DND-41 (cell line): ENCODE results near the gene NIT2.
"Not testable (repeated sequence)": the region's sequence is repeated elsewhere in the genome, so short reads cannot be mapped to it uniquely, and the experiment has no call there.

Experiments used
- ATAC-seq: fragments of 200-7000 bp; cut with Tn5 transposase; 3 replicates; pipeline ENCODE4 v1.9.1; 2021; ENCODE audit warnings: low read depth; ENCODE audit not compliant: insufficient read depth
- DNase-seq: peaks from one replicate; pipeline ENCODE4 v3.0.0-alpha.2; 2020
- H2AFZ ChIP-seq: 2 replicates; pipeline ENCODE4 v1.6.0; 2012; ENCODE audit warnings: low read depth, low read length
- H3K27ac ChIP-seq: 2 replicates; pipeline ENCODE4 v1.5.1; 2012; ENCODE audit warnings: low read length, inconsistent platforms
- H3K27me3 ChIP-seq: fragments of 200-600 bp; sonication (generic); 2 replicates; pipeline ENCODE4 v1.6.0; 2012; ENCODE audit warnings: low read length, mild to moderate bottlenecking, inconsistent platforms; ENCODE audit not compliant: insufficient read depth, poor library complexity
- H3K36me3 ChIP-seq: 2 replicates; pipeline ENCODE4 v1.5.1; 2012; ENCODE audit warnings: low read length, inconsistent platforms; ENCODE audit not compliant: insufficient read depth
- H3K4me1 ChIP-seq: 2 replicates; pipeline ENCODE4 v1.5.1; 2012; ENCODE audit warnings: mild to moderate bottlenecking, low read length; ENCODE audit not compliant: insufficient read depth
- H3K4me2 ChIP-seq: 2 replicates; pipeline ENCODE4 v1.6.0; 2012; ENCODE audit warnings: mild to moderate bottlenecking, moderate library complexity, low read length, inconsistent platforms; ENCODE audit not compliant: insufficient read depth
- H3K4me3 ChIP-seq, 2 experiments: fragments of 200-600 bp in 1 of 2; shearing (Covaris generic) in 1 of 2; 2 replicates each; pipeline ENCODE4 v1.5.1; 2012 to 2016; ENCODE audit warnings: inconsistent platforms in 2 of 2, low read length in 2 of 2, mild to moderate bottlenecking in 2 of 2, low read depth in 1 of 2, moderate library complexity in 1 of 2
- H3K79me2 ChIP-seq: 2 replicates; pipeline ENCODE4 v1.6.0; 2012; ENCODE audit warnings: low read length, inconsistent platforms; ENCODE audit not compliant: insufficient read depth
- H3K9ac ChIP-seq: 2 replicates; pipeline ENCODE4 v1.6.0; 2012; ENCODE audit warnings: low read depth, mild to moderate bottlenecking, inconsistent platforms, low read length, moderate library complexity
- H3K9me3 ChIP-seq: 2 replicates; pipeline ENCODE4 v1.5.1; 2012; ENCODE audit warnings: low read length, moderate library complexity, mild to moderate bottlenecking, inconsistent platforms; ENCODE audit not compliant: insufficient read depth, severe bottlenecking
- H4K20me1 ChIP-seq: 2 replicates; pipeline ENCODE4 v1.6.0; 2012; ENCODE audit warnings: low read length; ENCODE audit not compliant: insufficient read depth
- EZH2 ChIP-seq: IDR thresholded peaks from 3 replicates; pipeline ENCODE4 v1.6.1; 2012; ENCODE audit warnings: borderline replicate concordance, low read depth, mild to moderate bottlenecking, moderate library complexity, low read length, inconsistent platforms; ENCODE audit not compliant: severe bottlenecking
- TF ChIP-seq, protein P1 (sequence below): IDR thresholded peaks from 2 replicates; pipeline ENCODE4 v1.5.1; 2012; ENCODE audit warnings: borderline replicate concordance, low read length, moderate library complexity, mild to moderate bottlenecking; ENCODE audit not compliant: poor library complexity, severe bottlenecking; ENCODE audit errors: extremely low read depth

The NIT2 gene

GRCh38 chr3:100317912-100318311, 16.6 kb upstream of the NIT2 start:
- Histone ChIP-seq H3K4me1 (no peaks in the 10 kb centered on the region), H4K20me1 (no peaks in the 10 kb centered on the region), H3K27ac (no peak overlapping the region), H3K9me3 (no peaks in the 10 kb centered on the region), H3K4me2 (no peak overlapping the region), H3K36me3 (peaks cover 24% of the 10 kb centered on the region), H3K9ac (no peak overlapping the region), H3K4me3 (no peak overlapping the region), H3K27me3 (no peaks in the 10 kb centered on the region), H2AFZ (no peak overlapping the region), H3K79me2 (no peaks in the 10 kb centered on the region)
- DNase-seq (no peak), ATAC-seq (no peak)
- TF ChIP-seq, protein P1, sequence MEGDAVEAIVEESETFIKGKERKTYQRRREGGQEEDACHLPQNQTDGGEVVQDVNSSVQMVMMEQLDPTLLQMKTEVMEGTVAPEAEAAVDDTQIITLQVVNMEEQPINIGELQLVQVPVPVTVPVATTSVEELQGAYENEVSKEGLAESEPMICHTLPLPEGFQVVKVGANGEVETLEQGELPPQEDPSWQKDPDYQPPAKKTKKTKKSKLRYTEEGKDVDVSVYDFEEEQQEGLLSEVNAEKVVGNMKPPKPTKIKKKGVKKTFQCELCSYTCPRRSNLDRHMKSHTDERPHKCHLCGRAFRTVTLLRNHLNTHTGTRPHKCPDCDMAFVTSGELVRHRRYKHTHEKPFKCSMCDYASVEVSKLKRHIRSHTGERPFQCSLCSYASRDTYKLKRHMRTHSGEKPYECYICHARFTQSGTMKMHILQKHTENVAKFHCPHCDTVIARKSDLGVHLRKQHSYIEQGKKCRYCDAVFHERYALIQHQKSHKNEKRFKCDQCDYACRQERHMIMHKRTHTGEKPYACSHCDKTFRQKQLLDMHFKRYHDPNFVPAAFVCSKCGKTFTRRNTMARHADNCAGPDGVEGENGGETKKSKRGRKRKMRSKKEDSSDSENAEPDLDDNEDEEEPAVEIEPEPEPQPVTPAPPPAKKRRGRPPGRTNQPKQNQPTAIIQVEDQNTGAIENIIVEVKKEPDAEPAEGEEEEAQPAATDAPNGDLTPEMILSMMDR, result no peak
- no peak for TF ChIP-seq EZH2

GRCh38 chr3:100319951-100320350, 14.6 kb upstream of the NIT2 start:
- peaks cover 24% of the 10 kb centered on the region for H3K36me3 ChIP-seq
- H3K27me3 ChIP-seq, result no peaks in the 10 kb centered on the region
- TF ChIP-seq, protein P1, result no peak
- no peak for TF ChIP-seq EZH2
- no peak overlapping the region for H3K4me3 ChIP-seq
- no peaks in the 10 kb centered on the region for H4K20me1 ChIP-seq
- no peaks in the 10 kb centered on the region for H3K9me3 ChIP-seq
- H3K4me1 ChIP-seq, result no peaks in the 10 kb centered on the region
- ATAC-seq, result no peak
- no peak overlapping the region for H3K9ac ChIP-seq
- no peak for DNase-seq
- no peak overlapping the region for H2AFZ ChIP-seq
- no peak overlapping the region for H3K4me2 ChIP-seq
- H3K27ac ChIP-seq, result no peak overlapping the region
- no peaks in the 10 kb centered on the region for H3K79me2 ChIP-seq

DNA sequence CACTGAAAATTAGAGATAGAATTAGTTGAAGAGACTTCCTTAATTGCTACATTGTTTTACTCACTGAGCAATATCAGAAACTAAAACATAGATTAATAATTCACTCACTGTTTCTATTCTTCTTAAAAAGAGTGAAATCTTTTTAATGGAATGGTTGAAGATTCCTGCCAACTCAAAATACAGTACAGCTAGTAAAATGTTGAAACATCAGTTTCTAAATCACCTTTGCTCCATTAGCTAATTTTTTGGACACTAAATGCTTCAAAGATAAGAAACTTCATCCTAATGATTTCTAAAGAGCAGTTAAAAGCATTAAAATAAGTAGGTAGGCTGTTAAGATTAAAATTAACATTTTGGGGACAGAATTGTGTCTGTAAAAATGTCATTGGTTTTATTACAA, 10.5 kb upstream of the NIT2 start:
- Histone ChIP-seq H2AFZ (no peak overlapping the region), H3K4me1 (no peaks in the 10 kb centered on the region), H3K9ac (no peak overlapping the region), H4K20me1 (no peaks in the 10 kb centered on the region), H3K36me3 (peaks cover 19% of the 10 kb centered on the region), H3K79me2 (no peaks in the 10 kb centered on the region), H3K27me3 (no peaks in the 10 kb centered on the region), H3K4me3 (no peak overlapping the region), H3K9me3 (no peaks in the 10 kb centered on the region), H3K27ac (no peak overlapping the region), H3K4me2 (no peak overlapping the region)
- DNase-seq, result no peak
- no peak for ATAC-seq
- no peak for TF ChIP-seq EZH2
- TF ChIP-seq, protein P1, result no peak

DNA sequence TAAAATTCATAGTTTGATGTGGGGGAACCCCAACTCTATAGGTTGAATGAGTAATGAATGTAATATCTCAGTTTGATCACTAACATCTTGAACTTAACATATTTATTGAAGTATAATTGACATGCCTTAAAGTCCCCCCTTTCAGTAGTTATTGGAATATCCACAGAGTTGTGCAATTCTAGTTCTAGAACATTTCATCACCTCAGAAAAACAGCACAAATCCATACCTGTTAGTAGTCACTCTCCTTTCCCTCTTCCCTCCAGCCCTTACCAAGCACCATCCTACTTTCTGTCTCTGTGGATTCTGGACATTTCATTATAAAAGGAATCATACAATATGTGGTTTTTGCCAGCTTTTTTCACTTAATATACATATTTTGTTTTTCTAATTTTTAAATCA, 8.7 kb upstream of the NIT2 start:
- Histone ChIP-seq H3K79me2 (no peaks in the 10 kb centered on the region), H3K27me3 (no peaks in the 10 kb centered on the region), H2AFZ (no peak overlapping the region), H3K9me3 (no peaks in the 10 kb centered on the region), H4K20me1 (no peaks in the 10 kb centered on the region), H3K4me2 (no peak overlapping the region), H3K9ac (no peak overlapping the region), H3K4me1 (no peaks in the 10 kb centered on the region), H3K27ac (no peak overlapping the region), H3K36me3 (peaks cover 10% of the 10 kb centered on the region; the same call in 1 of the 2 replicates), H3K4me3 (no peak overlapping the region)
- no peak for DNase-seq
- TF ChIP-seq, protein P1, result no peak
- TF ChIP-seq EZH2, result no peak
- no peak for ATAC-seq

- H3K36me3 ChIP-seq, H4K20me1 ChIP-seq, H3K9me3 ChIP-seq, H3K4me2 ChIP-seq, H3K27ac ChIP-seq, H2AFZ ChIP-seq, H3K9ac ChIP-seq, H3K27me3 ChIP-seq, H3K4me1 ChIP-seq, ATAC-seq, H3K79me2 ChIP-seq, DNase-seq, H3K4me3 ChIP-seq: not testable (repeated sequence)
Measured at GRCh38 chr3:100327377-100327776, 7.2 kb upstream of the NIT2 start.
